ENCODE data around the gene OCLN. TPM values are rescaled to one million over a fixed set of nuclear protein-coding genes. Genes with fewer than 3 reads are reported as not detected.

OCLN gene
- total and polyA plus RNA-seq, 5 donors from 2014 or later, result 0.06 to 1.4 (median 0.09) TPM; not detected in 1

Other genes starting within 250 kb of the OCLN start
- 3.7 TPM for gene CCDC125, start 160.0 kb upstream of the OCLN start, total RNA-seq
- gene CCDC125, start 160.0 kb upstream of the OCLN start, polyA plus RNA-seq, result 1 to 10 TPM in 3 of 4 donors, under 1 TPM in 1; 0.82 to 1.8 (median 1.5) TPM
- gene AK6, start 123.3 kb upstream of the OCLN start, total RNA-seq, result 9.8 TPM
- gene AK6, start 123.3 kb upstream of the OCLN start, polyA plus RNA-seq, result 10 to 100 TPM; 62.2 to 98.1 (median 82.7) TPM
- gene TAF9, start 123.3 kb upstream of the OCLN start, total RNA-seq, result 47.7 TPM
- gene TAF9, start 123.3 kb upstream of the OCLN start, polyA plus RNA-seq, result 100 to 1,000 TPM; 136 to 163 (median 145) TPM
- 23.3 TPM for gene RAD17, start 123.0 kb upstream of the OCLN start, total RNA-seq
- 10 to 100 TPM; 16.5 to 23.2 (median 18.9) TPM for gene RAD17, start 123.0 kb upstream of the OCLN start, polyA plus RNA-seq
- gene MARVELD2, start 77.7 kb upstream of the OCLN start, total RNA-seq, result 0.52 TPM
- gene MARVELD2, start 77.7 kb upstream of the OCLN start, polyA plus RNA-seq, result 1 to 10 TPM in 1 of 4 donors, under 1 TPM in 3; 0.07 to 1.4 (median 0.90) TPM
- gene GTF2H2C, start 67.4 kb downstream of the OCLN start, total RNA-seq, result 39.3 TPM
- 10 to 100 TPM; 16.9 to 27.2 (median 17.5) TPM for gene GTF2H2C, start 67.4 kb downstream of the OCLN start, polyA plus RNA-seq